DOHH2 (cell line): ENCODE measurements around the gene MPPED1.

ENCODE experiments used
- H3F3A ChIP-seq: fragments of 200-600 bp; sonication (generic), shearing (Covaris generic); 2 replicates; pipeline ENCODE4 v1.6.0; 2016; ENCODE audit warnings: antibody characterized with exemption, mild to moderate bottlenecking; ENCODE audit not compliant: control insufficient read depth, insufficient read depth
- H3K27ac ChIP-seq: fragments of 200-600 bp; sonication (generic); 2 replicates; pipeline ENCODE4 v1.5.1; 2014; ENCODE audit warnings: low read depth, mild to moderate bottlenecking, low read length, moderate library complexity
- H3K27me3 ChIP-seq: fragments of 200-600 bp; sonication (generic); 2 replicates; pipeline ENCODE4 v1.6.1; 2014; ENCODE audit warnings: mild to moderate bottlenecking, low read length, mixed read lengths; ENCODE audit not compliant: control insufficient read depth
- H3K36me3 ChIP-seq: fragments of 200-600 bp; sonication (generic); 2 replicates; pipeline ENCODE4 v1.6.1; 2014; ENCODE audit warnings: mild to moderate bottlenecking, low read length, moderate library complexity, mixed read lengths; ENCODE audit not compliant: control insufficient read depth
- H3K4me1 ChIP-seq: fragments of 200-600 bp; sonication (generic); 2 replicates; pipeline ENCODE4 v1.6.1; 2014; ENCODE audit warnings: mild to moderate bottlenecking, low read length, mixed read lengths; ENCODE audit not compliant: control insufficient read depth
- H3K4me2 ChIP-seq: fragments of 200-600 bp; sonication (generic); 2 replicates; pipeline ENCODE4 v1.6.0; 2014; ENCODE audit warnings: mild to moderate bottlenecking, low read length, moderate library complexity
- H3K4me3 ChIP-seq: fragments of 200-600 bp; sonication (generic); 2 replicates; pipeline ENCODE4 v1.5.1; 2014; ENCODE audit warnings: mild to moderate bottlenecking, low read length, mixed read lengths
- H3K79me2 ChIP-seq: fragments of 200-600 bp; sonication (generic); 2 replicates; pipeline ENCODE4 v1.6.1; 2014; ENCODE audit warnings: mild to moderate bottlenecking, low read length, mixed read lengths; ENCODE audit not compliant: control insufficient read depth
- H3K9me2 ChIP-seq: fragments of 200-600 bp; sonication (generic); replicated peaks from 2 replicates; pipeline ENCODE4 v1.6.1; 2014; ENCODE audit warnings: mild to moderate bottlenecking, low read length, mixed read lengths; ENCODE audit not compliant: control insufficient read depth
- H3K9me3 ChIP-seq: fragments of 200-600 bp; sonication (generic); 2 replicates; pipeline ENCODE4 v1.6.1; 2014; ENCODE audit warnings: antibody characterized with exemption, low read length, mixed read lengths; ENCODE audit not compliant: control insufficient read depth, insufficient read depth
- H4K20me1 ChIP-seq: fragments of 200-600 bp; sonication (generic); 2 replicates; pipeline ENCODE4 v1.6.0; 2014; ENCODE audit warnings: low read depth, mild to moderate bottlenecking, antibody characterized with exemption, low read length, moderate library complexity; ENCODE audit not compliant: control insufficient read depth, insufficient read depth
- CTCF ChIP-seq: fragments of 200-600 bp; sonication (generic); IDR thresholded peaks from one replicate; pipeline ENCODE4 v1.5.1; 2014; ENCODE audit warnings: antibody characterized with exemption, mild to moderate bottlenecking, low read depth, low read length; ENCODE audit not compliant: poor library complexity, severe bottlenecking
- EZH2phosphoT487 ChIP-seq: fragments of 200-600 bp; sonication (generic); IDR thresholded peaks from 2 replicates; pipeline ENCODE4 v1.6.1; 2017; ENCODE audit warnings: borderline replicate concordance, mild to moderate bottlenecking, antibody characterized with exemption, low read length, moderate library complexity, mixed read lengths

MPPED1 gene

GRCh38 chr22:43443152-43443471 lies 31.3 kb downstream of the MPPED1 start:
- no peak overlapping the region for H3K27ac ChIP-seq
- peaks cover 3% of the 10 kb centered on the region; the same call in 1 of the 2 replicates for H3K27me3 ChIP-seq
- no peaks in the 10 kb centered on the region for H4K20me1 ChIP-seq
- no peaks in the 10 kb centered on the region for H3K4me1 ChIP-seq
- H3K79me2 ChIP-seq: no peaks in the 10 kb centered on the region
- no peaks in the 10 kb centered on the region for H3K9me2 ChIP-seq
- no peaks in the 10 kb centered on the region for H3F3A ChIP-seq
- no peak overlapping the region for H3K4me3 ChIP-seq
- TF ChIP-seq EZH2phosphoT487: no peak
- no peak for TF ChIP-seq CTCF
- no peaks in the 10 kb centered on the region for H3K36me3 ChIP-seq
- no peak overlapping the region for H3K4me2 ChIP-seq
- H3K9me3 ChIP-seq: no peaks in the 10 kb centered on the region

GRCh38 chr22:43446037-43446803 lies 34.4 kb downstream of the MPPED1 start:
- Histone ChIP-seq H3K9me3 (no peaks in the 10 kb centered on the region), H3F3A (no peaks in the 10 kb centered on the region), H3K27me3 (peaks cover 3% of the 10 kb centered on the region; the same call in 1 of the 2 replicates), H4K20me1 (no peaks in the 10 kb centered on the region), H3K9me2 (no peaks in the 10 kb centered on the region), H3K36me3 (no peaks in the 10 kb centered on the region), H3K4me2 (no peak overlapping the region), H3K4me1 (no peaks in the 10 kb centered on the region), H3K4me3 (no peak overlapping the region), H3K27ac (no peak overlapping the region), H3K79me2 (no peaks in the 10 kb centered on the region)
- TF ChIP-seq CTCF (no peak), EZH2phosphoT487 (no peak)

- H3K27me3 ChIP-seq: peaks cover 3% of the 10 kb centered on the region; the same call in 1 of the 2 replicates
- H3K9me2 ChIP-seq: no peaks in the 10 kb centered on the region
- H3K4me3 ChIP-seq: no peak overlapping the region
- H3K4me2 ChIP-seq: no peak overlapping the region
- H3F3A ChIP-seq: no peaks in the 10 kb centered on the region
- H3K4me1 ChIP-seq: no peaks in the 10 kb centered on the region
- H3K79me2 ChIP-seq: no peaks in the 10 kb centered on the region
- H4K20me1 ChIP-seq: no peaks in the 10 kb centered on the region
- no peaks in the 10 kb centered on the region for H3K9me3 ChIP-seq
- no peak overlapping the region for H3K27ac ChIP-seq
- no peak for TF ChIP-seq EZH2phosphoT487
- TF ChIP-seq CTCF: no peak
- H3K36me3 ChIP-seq: no peaks in the 10 kb centered on the region
Measured at GRCh38 chr22:43446916-43447315, 35.1 kb downstream of the MPPED1 start.

- Histone ChIP-seq H3K4me2 (no peak overlapping the region), H3F3A (no peaks in the 10 kb centered on the region), H3K79me2 (no peaks in the 10 kb centered on the region), H3K27me3 (peaks cover 3% of the 10 kb centered on the region; the same call in 1 of the 2 replicates), H3K4me1 (no peaks in the 10 kb centered on the region), H3K4me3 (no peak overlapping the region), H3K27ac (no peak overlapping the region), H3K9me3 (no peaks in the 10 kb centered on the region), H4K20me1 (no peaks in the 10 kb centered on the region), H3K9me2 (no peaks in the 10 kb centered on the region), H3K36me3 (no peaks in the 10 kb centered on the region)
- TF ChIP-seq EZH2phosphoT487 (no peak), CTCF (no peak)
Measured at GRCh38 chr22:43447380-43447779, 35.6 kb downstream of the MPPED1 start.
